OCI-LY7 (cell line): Measurements from ENCODE around the gene CRYBG1.

Experiments
- EZH2phosphoT487 ChIP-seq: fragments of 200-600 bp; sonication (generic); IDR thresholded peaks from 2 replicates; pipeline ENCODE4 v1.6.1; 2018; ENCODE audit warnings: low read depth, borderline replicate concordance, mild to moderate bottlenecking, mixed run types, antibody characterized with exemption, low read length, moderate library complexity, mixed read lengths
- TF ChIP-seq, protein P1 (sequence below): fragments of 200-600 bp; sonication (generic); conservative IDR thresholded peaks from 2 replicates; pipeline ENCODE4 v1.5.1; 2014; ENCODE audit warnings: mild to moderate bottlenecking, antibody characterized with exemption, low read length, moderate library complexity, mixed read lengths

DNA sequence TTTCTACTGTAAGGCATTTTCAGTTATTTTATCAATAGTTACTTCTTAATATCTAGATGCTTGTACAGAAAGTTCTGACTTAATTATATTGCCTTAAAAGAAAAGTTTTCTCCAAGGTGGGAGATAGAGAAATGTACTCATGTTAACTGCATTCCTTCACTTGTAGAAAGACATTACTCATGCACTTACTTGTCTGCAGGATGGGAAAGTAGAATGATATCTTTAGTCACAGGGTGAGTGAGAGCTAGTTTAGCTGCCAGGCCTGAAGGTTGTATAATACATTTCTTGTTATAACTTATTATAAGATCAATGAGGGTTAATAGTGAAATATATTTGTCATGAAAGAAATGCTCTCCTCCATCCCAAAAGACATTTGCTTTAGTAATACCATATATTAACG, 92.1 kb downstream of the CRYBG1 start:
- TF ChIP-seq, protein P1, sequence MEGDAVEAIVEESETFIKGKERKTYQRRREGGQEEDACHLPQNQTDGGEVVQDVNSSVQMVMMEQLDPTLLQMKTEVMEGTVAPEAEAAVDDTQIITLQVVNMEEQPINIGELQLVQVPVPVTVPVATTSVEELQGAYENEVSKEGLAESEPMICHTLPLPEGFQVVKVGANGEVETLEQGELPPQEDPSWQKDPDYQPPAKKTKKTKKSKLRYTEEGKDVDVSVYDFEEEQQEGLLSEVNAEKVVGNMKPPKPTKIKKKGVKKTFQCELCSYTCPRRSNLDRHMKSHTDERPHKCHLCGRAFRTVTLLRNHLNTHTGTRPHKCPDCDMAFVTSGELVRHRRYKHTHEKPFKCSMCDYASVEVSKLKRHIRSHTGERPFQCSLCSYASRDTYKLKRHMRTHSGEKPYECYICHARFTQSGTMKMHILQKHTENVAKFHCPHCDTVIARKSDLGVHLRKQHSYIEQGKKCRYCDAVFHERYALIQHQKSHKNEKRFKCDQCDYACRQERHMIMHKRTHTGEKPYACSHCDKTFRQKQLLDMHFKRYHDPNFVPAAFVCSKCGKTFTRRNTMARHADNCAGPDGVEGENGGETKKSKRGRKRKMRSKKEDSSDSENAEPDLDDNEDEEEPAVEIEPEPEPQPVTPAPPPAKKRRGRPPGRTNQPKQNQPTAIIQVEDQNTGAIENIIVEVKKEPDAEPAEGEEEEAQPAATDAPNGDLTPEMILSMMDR, result no peak
- TF ChIP-seq EZH2phosphoT487, result no peak
